ENCODE measurements around the gene CCDC12. TPM values are rescaled to one million over a fixed set of nuclear protein-coding genes. Genes with fewer than 3 reads are reported as not detected.

The CCDC12 gene
- total RNA-seq (2022) (52.7 and 60.8 TPM in 2 replicates), Bru-seq, nascent RNA (percentile 88 among the genes with signal in this experiment), BruChase-seq, experiment 1, labeled RNA remaining after a 2-hour chase (percentile 75 among the genes with signal in this experiment), BruChase-seq, experiment 2, labeled RNA remaining after a 6-hour chase (percentile 77 among the genes with signal in this experiment)
- long read RNA-seq, partial matches to known transcripts: 77 of 94 reads
- long read RNA-seq, other reads (novel, unspliced or antisense): 17 of 94 reads

GRCh38 chr3:46976326-46977190, at the start of gene CCDC12:
TSS of gene CCDC12 (minus strand) at chr3:46976745. CDS start at chr3:46976732, 13 bp downstream.
- intact Hi-C loops (cut with micrococcal nuclease; ENCODE audit: unreplicated experiment): loop anchor here (1.0 kb wide), 1 partner anchor 41 kb away; no protein-coding TSS in a partner anchor
- no peak for TF ChIP-seq CTCF (IDR thresholded peaks at IDR 0.05; ENCODE audit: insufficient read depth in 1 of 2, low read depth in 1 of 2, low read length in 1 of 2, severe bottlenecking in 1 of 2, unreplicated experiment in 1 of 2)
- DNase-seq: peak; percentile 94 to 98
- peak within 1 kb of the TSS; percentile 98 for H3K4me3 ChIP-seq (ENCODE audit: low read depth, low read length)
- no peaks in the 10 kb centered on the region for H3K27me3 ChIP-seq (replicated peaks; ENCODE audit: control insufficient read depth, insufficient read depth, low read length)
- ChIA-PET POLR2A (interaction anchor here (0.5 to 1.4 kb wide), 32 partner anchors 8 to 1912 kb away, joined by 3 to 29 read pairs (median 4); partner anchors contain the start of gene PTPN23), CTCF (interaction anchor here (0.6 to 1.4 kb wide), 11 partner anchors 10 to 290 kb away, joined by 3 to 8 read pairs (median 5); partner anchors contain the start of gene ALS2CL)
- no TSS peak for BruUV-seq (replicated peaks)
- Mint-ChIP-seq H3K27ac (ENCODE audit: unreplicated experiment) (peak within 1 kb of the TSS; percentile 98), H3K4me1 (ENCODE audit: low read depth, unreplicated experiment) (peaks cover 20% of the 10 kb centered on the region), H3K9me3 (ENCODE audit: unreplicated experiment) (no peaks in the 10 kb centered on the region), H3K36me3 (ENCODE audit: insufficient read depth, unreplicated experiment) (peaks cover 45% of the 10 kb centered on the region), H3K27me3 (ENCODE audit: insufficient read depth, unreplicated experiment) (no peaks in the 10 kb centered on the region), H3K4me3 (ENCODE audit: unreplicated experiment) (peak within 1 kb of the TSS; percentile 91)
- H3K4me1 ChIP-seq: peaks cover 47% of the 10 kb centered on the region
- H3K36me3 ChIP-seq (ENCODE audit: control insufficient read depth, insufficient read depth, low read length): no peaks in the 10 kb centered on the region; the same call in 1 of the 2 replicates
- H3K9me3 ChIP-seq: no peaks in the 10 kb centered on the region

- H3K36me3 Mint-ChIP-seq (ENCODE audit: insufficient read depth, unreplicated experiment): peaks cover 18% of the 10 kb centered on the region
- BruUV-seq (replicated peaks): no TSS peak
- no peak for TF ChIP-seq CTCF (IDR thresholded peaks at IDR 0.05; ENCODE audit: insufficient read depth in 1 of 2, low read depth in 1 of 2, low read length in 1 of 2, severe bottlenecking in 1 of 2, unreplicated experiment in 1 of 2)
- H3K4me3 ChIP-seq (ENCODE audit: low read depth, low read length): no peak overlapping the region
- H3K4me1 ChIP-seq: peaks cover 12% of the 10 kb centered on the region
- peaks cover 16% of the 10 kb centered on the region for H3K4me1 Mint-ChIP-seq (ENCODE audit: low read depth, unreplicated experiment)
- no peaks in the 10 kb centered on the region for H3K36me3 ChIP-seq (ENCODE audit: control insufficient read depth, insufficient read depth, low read length)
- no peaks in the 10 kb centered on the region for H3K9me3 ChIP-seq
- H3K9me3 Mint-ChIP-seq (ENCODE audit: unreplicated experiment): no peaks in the 10 kb centered on the region
- no peak for DNase-seq
- no peak overlapping the region for H3K27ac Mint-ChIP-seq (ENCODE audit: unreplicated experiment)
- ChIA-PET CTCF (no interaction called here), POLR2A (no interaction called here)
- H3K4me3 Mint-ChIP-seq (ENCODE audit: unreplicated experiment): no peak overlapping the region
- no peaks in the 10 kb centered on the region for H3K27me3 ChIP-seq (replicated peaks; ENCODE audit: control insufficient read depth, insufficient read depth, low read length)
- intact Hi-C loops (cut with micrococcal nuclease; ENCODE audit: unreplicated experiment): no loop called here
- no peaks in the 10 kb centered on the region for H3K27me3 Mint-ChIP-seq (ENCODE audit: insufficient read depth, unreplicated experiment)
Measured at GRCh38 chr3:47024932-47025331, 48.4 kb upstream of the CCDC12 start.

GRCh38 chr3:47022641-47023071, 46.1 kb upstream of the CCDC12 start:
- Histone ChIP-seq H3K4me1 (no peaks in the 10 kb centered on the region), H3K36me3 (ENCODE audit: control insufficient read depth, insufficient read depth, low read length) (no peaks in the 10 kb centered on the region; the same call in 1 of the 2 replicates), H3K9me3 (no peaks in the 10 kb centered on the region), H3K4me3 (ENCODE audit: low read depth, low read length) (no peak overlapping the region), H3K27me3 (replicated peaks; ENCODE audit: control insufficient read depth, insufficient read depth, low read length) (no peaks in the 10 kb centered on the region)
- Mint-ChIP-seq H3K27me3 (ENCODE audit: insufficient read depth, unreplicated experiment) (no peaks in the 10 kb centered on the region), H3K27ac (ENCODE audit: unreplicated experiment) (no peak overlapping the region), H3K9me3 (ENCODE audit: unreplicated experiment) (no peaks in the 10 kb centered on the region), H3K4me3 (ENCODE audit: unreplicated experiment) (no peak overlapping the region), H3K36me3 (ENCODE audit: insufficient read depth, unreplicated experiment) (peaks cover 19% of the 10 kb centered on the region), H3K4me1 (ENCODE audit: low read depth, unreplicated experiment) (peaks cover 9% of the 10 kb centered on the region)
- ChIA-PET CTCF (no interaction called here), POLR2A (no interaction called here)
- DNase-seq: no peak
- no TSS peak for BruUV-seq (replicated peaks)
- intact Hi-C loops (cut with micrococcal nuclease; ENCODE audit: unreplicated experiment): no loop called here
- TF ChIP-seq CTCF (IDR thresholded peaks at IDR 0.05; ENCODE audit: insufficient read depth in 1 of 2, low read depth in 1 of 2, low read length in 1 of 2, severe bottlenecking in 1 of 2, unreplicated experiment in 1 of 2): no peak
